Glomerular visceral epithelial cell (primary cell): Measurements from ENCODE around the gene POM121C.
"Not testable (repeated sequence)": the region's sequence is repeated elsewhere in the genome, so short reads cannot be mapped to it uniquely, and the experiment has no call there.

Experiments used
- DNase-seq: peaks from one replicate; pipeline ENCODE4 v3.0.0-alpha.2; 2016; ENCODE audit errors: extremely low spot score

The POM121C gene

GRCh38 chr7:75393194-75393593 is 92.9 kb downstream of the POM121C start:
- not testable (repeated sequence) for DNase-seq

GRCh38 chr7:75374519-75375317 is 111.4 kb downstream of the POM121C start:
- DNase-seq = not testable (repeated sequence)

GRCh38 chr7:75374144-75374518 is 112.0 kb downstream of the POM121C start:
- DNase-seq = not testable (repeated sequence)

- DNase-seq = not testable (repeated sequence)
Observed at GRCh38 chr7:75367313-75367712, 118.8 kb downstream of the POM121C start.
